ENCODE results near the gene MAD1L1.

DNA sequence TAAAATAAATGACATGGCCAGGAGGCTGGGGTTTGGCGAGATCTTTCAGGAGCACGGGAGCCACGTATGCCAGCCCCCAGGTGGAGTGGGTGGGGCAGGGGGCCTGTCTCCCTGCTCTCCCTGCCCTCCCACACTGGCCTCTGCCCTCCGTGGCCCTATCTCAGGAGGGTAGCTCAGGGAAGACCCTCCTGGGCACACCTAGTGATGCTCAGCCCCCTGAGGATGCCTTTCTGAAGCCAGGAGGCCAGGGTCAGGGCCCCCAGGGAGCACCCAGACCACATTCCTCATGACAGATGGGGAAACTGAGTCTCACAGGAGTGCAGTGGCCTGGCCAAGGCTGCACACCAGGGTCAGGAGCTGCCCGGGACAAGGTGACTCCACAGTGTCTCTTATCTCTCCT, 339.3 kb downstream of the MAD1L1 start:
- TF ChIP-seq, protein P1, sequence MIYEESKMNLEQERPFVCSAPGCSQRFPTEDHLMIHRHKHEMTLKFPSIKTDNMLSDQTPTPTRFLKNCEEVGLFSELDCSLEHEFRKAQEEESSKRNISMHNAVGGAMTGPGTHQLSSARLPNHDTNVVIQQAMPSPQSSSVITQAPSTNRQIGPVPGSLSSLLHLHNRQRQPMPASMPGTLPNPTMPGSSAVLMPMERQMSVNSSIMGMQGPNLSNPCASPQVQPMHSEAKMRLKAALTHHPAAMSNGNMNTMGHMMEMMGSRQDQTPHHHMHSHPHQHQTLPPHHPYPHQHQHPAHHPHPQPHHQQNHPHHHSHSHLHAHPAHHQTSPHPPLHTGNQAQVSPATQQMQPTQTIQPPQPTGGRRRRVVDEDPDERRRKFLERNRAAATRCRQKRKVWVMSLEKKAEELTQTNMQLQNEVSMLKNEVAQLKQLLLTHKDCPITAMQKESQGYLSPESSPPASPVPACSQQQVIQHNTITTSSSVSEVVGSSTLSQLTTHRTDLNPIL (CRISPR knock-in tag; IDR thresholded peaks at IDR 0.05; ENCODE audit: low read depth), result no peak
- TF ChIP-seq, protein P2, sequence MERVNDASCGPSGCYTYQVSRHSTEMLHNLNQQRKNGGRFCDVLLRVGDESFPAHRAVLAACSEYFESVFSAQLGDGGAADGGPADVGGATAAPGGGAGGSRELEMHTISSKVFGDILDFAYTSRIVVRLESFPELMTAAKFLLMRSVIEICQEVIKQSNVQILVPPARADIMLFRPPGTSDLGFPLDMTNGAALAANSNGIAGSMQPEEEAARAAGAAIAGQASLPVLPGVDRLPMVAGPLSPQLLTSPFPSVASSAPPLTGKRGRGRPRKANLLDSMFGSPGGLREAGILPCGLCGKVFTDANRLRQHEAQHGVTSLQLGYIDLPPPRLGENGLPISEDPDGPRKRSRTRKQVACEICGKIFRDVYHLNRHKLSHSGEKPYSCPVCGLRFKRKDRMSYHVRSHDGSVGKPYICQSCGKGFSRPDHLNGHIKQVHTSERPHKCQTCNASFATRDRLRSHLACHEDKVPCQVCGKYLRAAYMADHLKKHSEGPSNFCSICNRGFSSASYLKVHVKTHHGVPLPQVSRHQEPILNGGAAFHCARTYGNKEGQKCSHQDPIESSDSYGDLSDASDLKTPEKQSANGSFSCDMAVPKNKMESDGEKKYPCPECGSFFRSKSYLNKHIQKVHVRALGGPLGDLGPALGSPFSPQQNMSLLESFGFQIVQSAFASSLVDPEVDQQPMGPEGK (CRISPR knock-in tag; IDR thresholded peaks at IDR 0.05; ENCODE audit: borderline replicate concordance), result no peak
- TF ChIP-seq, protein P3, sequence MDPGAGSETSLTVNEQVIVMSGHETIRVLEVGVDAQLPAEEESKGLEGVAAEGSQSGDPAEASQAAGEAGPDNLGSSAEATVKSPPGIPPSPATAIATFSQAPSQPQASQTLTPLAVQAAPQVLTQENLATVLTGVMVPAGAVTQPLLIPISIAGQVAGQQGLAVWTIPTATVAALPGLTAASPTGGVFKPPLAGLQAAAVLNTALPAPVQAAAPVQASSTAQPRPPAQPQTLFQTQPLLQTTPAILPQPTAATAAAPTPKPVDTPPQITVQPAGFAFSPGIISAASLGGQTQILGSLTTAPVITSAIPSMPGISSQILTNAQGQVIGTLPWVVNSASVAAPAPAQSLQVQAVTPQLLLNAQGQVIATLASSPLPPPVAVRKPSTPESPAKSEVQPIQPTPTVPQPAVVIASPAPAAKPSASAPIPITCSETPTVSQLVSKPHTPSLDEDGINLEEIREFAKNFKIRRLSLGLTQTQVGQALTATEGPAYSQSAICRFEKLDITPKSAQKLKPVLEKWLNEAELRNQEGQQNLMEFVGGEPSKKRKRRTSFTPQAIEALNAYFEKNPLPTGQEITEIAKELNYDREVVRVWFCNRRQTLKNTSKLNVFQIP (CRISPR knock-in tag; IDR thresholded peaks at IDR 0.05; ENCODE audit: borderline replicate concordance, low read depth), result no peak
- TF ChIP-seq CSDC2 (CRISPR knock-in tag; IDR thresholded peaks at IDR 0.05) (no peak), SNAI2 (CRISPR knock-in tag; IDR thresholded peaks at IDR 0.05) (no peak), RARB (CRISPR knock-in tag; IDR thresholded peaks at IDR 0.05) (no peak), ZC3H10 (CRISPR knock-in tag; IDR thresholded peaks at IDR 0.05) (no peak)

All from SK-N-SH treated with all-trans-retinoic acid at 6 μM for 48 hours (cell line).